PC-3 (cell line): ENCODE data around the gene NCOA7. TPM values are rescaled to one million over a fixed set of nuclear protein-coding genes. Genes with fewer than 3 reads are reported as not detected.

Experiments used
- ATAC-seq: fragments of 200-7000 bp; cut with Tn5 transposase; 2 replicates; pipeline ENCODE4 v1.9.1; 2020; ENCODE audit warnings: mild to moderate bottlenecking, moderate library complexity
- BruUV-seq: library from RNA; stranded (reverse); fragments of 400-500 nt; replicated peaks from 2 replicates; lab custom pipeline; 2021; lab: Mats Ljungman, UMichigan
- CTCF ChIA-PET: fragments of 300-600 bp; sonication (Branson Sonifier 250); formaldehyde crosslinking; loops from one replicate; lab custom pipeline; 2022; ENCODE audit warnings: antibody characterized with exemption; lab: Charles Lee
- POLR2A ChIA-PET: fragments of 300-600 bp; sonication (Branson Sonifier 250); formaldehyde crosslinking; loops from one replicate; lab custom pipeline; 2022; ENCODE audit warnings: antibody characterized with exemption; ENCODE audit not compliant: unreplicated experiment; lab: Charles Lee
- DNase-seq: peaks from one replicate; pipeline ENCODE4 v3.0.0-alpha.2; 2015
- H2AFZ ChIP-seq: fragments of 300-600 bp; sonication (generic); 2 replicates; pipeline ENCODE4 v1.6.0; 2016; ENCODE audit warnings: antibody characterized with exemption, low read length
- H3F3A ChIP-seq: fragments of 300-600 bp; sonication (generic); one replicate; pipeline ENCODE4 v1.6.0; 2017; ENCODE audit warnings: antibody characterized with exemption, low read length, control low read depth, mild to moderate bottlenecking; ENCODE audit not compliant: unreplicated experiment
- H3K27ac ChIP-seq: fragments of 300-600 bp; sonication (generic); 2 replicates; pipeline ENCODE4 v1.5.1; 2016; ENCODE audit warnings: mild to moderate bottlenecking, low read length
- H3K27me3 ChIP-seq: fragments of 300-600 bp; sonication (generic); 2 replicates; pipeline ENCODE4 v1.6.1; 2016; ENCODE audit warnings: low read length, mixed read lengths
- H3K36me3 ChIP-seq: fragments of 300-600 bp; sonication (generic); 2 replicates; pipeline ENCODE4 v1.6.1; 2016; ENCODE audit warnings: low read depth, mixed run types, low read length, mixed read lengths
- H3K4me1 ChIP-seq: fragments of 300-600 bp; sonication (generic); 2 replicates; pipeline ENCODE4 v1.5.1; 2016; ENCODE audit warnings: low read length; ENCODE audit not compliant: insufficient read depth
- H3K4me2 ChIP-seq: fragments of 300-600 bp; sonication (generic); 2 replicates; pipeline ENCODE4 v1.6.0; 2016; ENCODE audit warnings: low read length
- H3K4me3 ChIP-seq: fragments of 300-600 bp; sonication (generic); 2 replicates; pipeline ENCODE4 v1.5.1; 2016; ENCODE audit warnings: mild to moderate bottlenecking, low read length, mixed read lengths
- H3K79me2 ChIP-seq: fragments of 300-600 bp; sonication (generic); 2 replicates; pipeline ENCODE4 v1.6.1; 2017; ENCODE audit warnings: low read length, mixed read lengths
- H3K9ac ChIP-seq: fragments of 300-600 bp; sonication (generic); 2 replicates; pipeline ENCODE4 v1.6.0; 2016; ENCODE audit warnings: mild to moderate bottlenecking, low read length
- H3K9me2 ChIP-seq: fragments of 300-600 bp; sonication (generic); replicated peaks from 2 replicates; pipeline ENCODE4 v1.6.1; 2016; ENCODE audit warnings: mixed run types, low read length, mixed read lengths
- H3K9me3 ChIP-seq: fragments of 300-600 bp; sonication (generic); 2 replicates; pipeline ENCODE4 v1.6.1; 2016; ENCODE audit warnings: low read length, mixed read lengths
- H4K20me1 ChIP-seq: fragments of 300-600 bp; sonication (generic); 2 replicates; pipeline ENCODE4 v1.6.1; 2016; ENCODE audit warnings: low read length, mixed read lengths
- CTCF ChIP-seq: fragments of 300-600 bp; sonication (generic); conservative IDR thresholded peaks from 2 replicates; pipeline ENCODE4 v1.5.1; 2017; ENCODE audit warnings: antibody characterized with exemption, low read depth, mild to moderate bottlenecking, low read length
- EZH2 ChIP-seq: fragments of 300-600 bp; sonication (generic); IDR thresholded peaks from one replicate; pipeline ENCODE4 v1.6.1; 2017; ENCODE audit warnings: antibody characterized with exemption, mild to moderate bottlenecking, low read length; ENCODE audit not compliant: unreplicated experiment
- EZH2phosphoT487 ChIP-seq: fragments of 300-600 bp; sonication (generic); IDR thresholded peaks from 2 replicates; pipeline ENCODE4 v1.6.1; 2018; ENCODE audit warnings: mild to moderate bottlenecking, antibody characterized with exemption, low read length, borderline replicate concordance
- intact Hi-C: fragments of 100-400 bp; cut with micrococcal nuclease; formaldehyde crosslinking; loops from 2 replicates; pipeline ENCODE4 v1.9.0; 2023
- total RNA-seq: library from RNA; depleted of rRNA; stranded (reverse); fragments of >200 nt; gene quantifications from 2 replicates; pipeline ENCODE4 v1.2.3, GENCODE V29; 2014

The NCOA7 gene
- total RNA-seq, 1 experiment from 2014 or later = 13.4 TPM

GRCh38 chr6:125919618-125920017 is 128.9 kb downstream of the NCOA7 start:
- Histone ChIP-seq H2AFZ (peak overlapping the region; percentile 57; the same call in 1 of the 2 replicates), H3K4me2 (peak overlapping the region; percentile 78), H4K20me1 (no peaks in the 10 kb centered on the region), H3K9ac (peak overlapping the region; percentile 79), H3F3A (no peaks in the 10 kb centered on the region), H3K27me3 (no peaks in the 10 kb centered on the region), H3K36me3 (peaks cover 2% of the 10 kb centered on the region; the same call in 1 of the 2 replicates), H3K9me3 (no peaks in the 10 kb centered on the region), H3K4me3 (peak overlapping the region; percentile 68), H3K79me2 (peaks cover 5% of the 10 kb centered on the region; the same call in 1 of the 2 replicates), H3K9me2 (no peaks in the 10 kb centered on the region), H3K27ac (peak overlapping the region; percentile 90), H3K4me1 (peaks cover 54% of the 10 kb centered on the region)
- DNase-seq (no peak), ATAC-seq (no peak)
- TF ChIP-seq EZH2 = no peak
- TF ChIP-seq EZH2phosphoT487 = no peak
- POLR2A ChIA-PET = interaction anchor here (0.6 kb wide), 1 partner anchor 817 kb away, joined by 3 read pairs; no protein-coding TSS in a partner anchor
- BruUV-seq = TSS peak; percentile 77
- intact Hi-C loops = loop anchor here (2.0 to 5.0 kb wide), 2 partner anchors 33 to 47 kb away; no protein-coding TSS in a partner anchor
- CTCF ChIA-PET = no interaction called here

- Histone ChIP-seq H3K9ac (no peak overlapping the region), H3K4me3 (no peak overlapping the region), H3K9me3 (no peaks in the 10 kb centered on the region), H3K79me2 (peaks cover 5% of the 10 kb centered on the region; the same call in 1 of the 2 replicates), H3K36me3 (peaks cover 2% of the 10 kb centered on the region; the same call in 1 of the 2 replicates), H3K27ac (peak overlapping the region; percentile 39), H3K27me3 (no peaks in the 10 kb centered on the region), H3F3A (no peaks in the 10 kb centered on the region), H3K4me1 (peaks cover 53% of the 10 kb centered on the region), H4K20me1 (no peaks in the 10 kb centered on the region), H3K4me2 (peak overlapping the region; percentile 14; the same call in 1 of the 2 replicates), H3K9me2 (no peaks in the 10 kb centered on the region), H2AFZ (no peak overlapping the region)
- CTCF ChIA-PET = no interaction called here
- peak; percentile 59 for DNase-seq
- intact Hi-C loops = loop anchor here (2.0 kb wide), 1 partner anchor 20 kb away; no protein-coding TSS in a partner anchor
- no TSS peak for BruUV-seq
- TF ChIP-seq EZH2phosphoT487 (no peak), EZH2 (no peak), CTCF (no peak)
- ATAC-seq = peak; percentile 69
- POLR2A ChIA-PET = no interaction called here
Observed at GRCh38 chr6:125922322-125922860, 131.6 kb downstream of the NCOA7 start.

- H3F3A ChIP-seq = no peaks in the 10 kb centered on the region
- BruUV-seq = no TSS peak
- peak overlapping the region; percentile 27; the same call in 1 of the 2 replicates for H3K27ac ChIP-seq
- no peak for TF ChIP-seq CTCF
- TF ChIP-seq EZH2phosphoT487 = no peak
- no peak for TF ChIP-seq EZH2
- no peaks in the 10 kb centered on the region for H3K9me2 ChIP-seq
- no peak for ATAC-seq
- CTCF ChIA-PET = no interaction called here
- H3K79me2 ChIP-seq = peaks cover 5% of the 10 kb centered on the region; the same call in 1 of the 2 replicates
- no peaks in the 10 kb centered on the region for H3K9me3 ChIP-seq
- intact Hi-C loops = loop anchor here (2.0 kb wide), 1 partner anchor 19 kb away; no protein-coding TSS in a partner anchor
- no peak overlapping the region for H2AFZ ChIP-seq
- H3K27me3 ChIP-seq = no peaks in the 10 kb centered on the region
- H3K4me1 ChIP-seq = peaks cover 49% of the 10 kb centered on the region
- peak overlapping the region; percentile 35; the same call in 1 of the 2 replicates for H3K4me2 ChIP-seq
- H3K9ac ChIP-seq = no peak overlapping the region
- POLR2A ChIA-PET = no interaction called here
- no peaks in the 10 kb centered on the region for H4K20me1 ChIP-seq
- DNase-seq = no peak
- H3K36me3 ChIP-seq = peaks cover 2% of the 10 kb centered on the region; the same call in 1 of the 2 replicates
- H3K4me3 ChIP-seq = no peak overlapping the region
Observed at GRCh38 chr6:125923366-125923877, 132.7 kb downstream of the NCOA7 start.
